H1 (cell line): Measurements from ENCODE around the gene SNAP47. TPM values are rescaled to one million over a fixed set of nuclear protein-coding genes. Genes with fewer than 3 reads are reported as not detected.

Experiments used
- ATF2 ChIP-seq: IDR thresholded peaks from 2 replicates; pipeline ENCODE4 v1.6.1; 2012; ENCODE audit warnings: low read length, inconsistent platforms
- BACH1 ChIP-seq: IDR thresholded peaks from 2 replicates; pipeline ENCODE4 v1.6.1; 2012; ENCODE audit warnings: low read length, improper control_type of control experiment
- CTBP2 ChIP-seq: IDR thresholded peaks from 2 replicates; pipeline ENCODE4 v1.7.0; 2011; ENCODE audit warnings: borderline replicate concordance, mild to moderate bottlenecking, moderate library complexity, mixed read lengths, low read length; ENCODE audit not compliant: insufficient read depth, insufficient read length
- KDM1A ChIP-seq: fragments of 200-600, 300-600 bp; sonication (generic); IDR thresholded peaks from 2 replicates; pipeline ENCODE4 v1.7.1; 2016; ENCODE audit warnings: mild to moderate bottlenecking, low read length, borderline replicate concordance
- MAX ChIP-seq: IDR thresholded peaks from 2 replicates; pipeline ENCODE4 v1.6.1; 2012; ENCODE audit warnings: inconsistent platforms
- RAD21 ChIP-seq, 2 experiments: IDR thresholded peaks in 1 of 2; conservative IDR thresholded peaks in 1 of 2; 2 replicates each; pipeline ENCODE4 v1.6.1; 2011; ENCODE audit warnings: low read depth in 2 of 2, low read length in 2 of 2, improper control_type of control experiment in 1 of 2, inconsistent platforms in 1 of 2, mild to moderate bottlenecking in 1 of 2, moderate library complexity in 1 of 2
- polyA plus RNA-seq, 7 experiments: library from polyadenylated mRNA; depleted of rRNA in 3 of 7; stranded (reverse) in 5 of 7; unstranded in 2 of 7; fragments of >200 nt in 5 of 7; fragments of 200-250 nt in 2 of 7; gene quantifications; 1 replicate in 5 of 7; 2 replicates in 1 of 7; 4 replicates in 1 of 7; pipeline versions ENCODE4 v1.2.1 to v1.2.3, GENCODE V29; 2011 to 2013; ENCODE audit warnings: missing spikeins in 2 of 7, mixed read lengths in 2 of 7
- total RNA-seq: library from RNA; stranded (reverse); fragmentation: NEBNext Ultra II Directional; extraction: Animal tissue kit (Norgen Biotek cat#: 25700); gene quantifications from 2 replicates; pipeline ENCODE4 v1.2.1, GENCODE V29; 2021

Gene SNAP47
- total and polyA plus RNA-seq, 2 of the 8 experiments (the other 6 are each of a cell fraction or from before 2014, with no cell fraction given) = 37.6 to 42.2 TPM

DNA sequence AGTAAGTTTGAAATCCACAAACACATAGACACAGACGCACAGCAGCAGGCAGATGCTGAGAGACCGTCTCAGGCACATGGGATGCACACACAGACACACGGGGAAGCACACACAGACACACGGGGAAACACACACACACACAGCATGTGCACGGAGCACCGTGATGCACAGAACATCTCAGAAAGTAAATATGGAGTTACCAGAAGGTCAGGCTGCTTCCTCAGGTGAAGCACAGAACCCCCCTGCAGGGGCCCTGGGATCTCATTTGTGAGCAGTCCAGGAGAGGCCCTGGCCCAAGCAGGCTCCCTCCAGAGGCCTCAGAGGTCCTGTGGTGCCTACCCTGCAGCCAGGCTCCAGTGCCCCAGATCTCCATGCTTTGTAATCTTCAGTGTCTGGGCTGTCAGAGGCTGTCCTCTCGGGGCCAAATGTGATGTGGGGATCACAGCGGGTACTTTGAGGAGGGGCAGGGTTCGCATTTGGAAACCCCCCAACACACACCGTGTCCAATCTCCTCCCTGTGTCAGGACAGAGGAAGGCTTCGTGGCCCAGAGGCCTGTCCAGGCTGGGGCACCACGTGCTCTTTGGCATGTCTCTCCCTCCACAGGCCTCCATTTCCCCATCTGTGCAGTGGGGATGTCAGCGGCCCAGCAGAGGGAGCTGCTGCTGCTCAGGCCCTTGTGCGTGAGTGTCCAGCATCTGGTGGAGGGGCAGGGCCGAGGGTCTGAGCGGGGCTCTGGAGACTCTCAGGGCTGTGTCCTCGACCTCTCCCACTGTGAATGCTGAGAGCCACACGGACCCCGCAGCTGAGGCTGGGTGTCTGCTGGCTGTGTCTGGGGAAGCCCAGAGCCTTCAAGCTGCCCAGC, 57.2 kb downstream of the SNAP47 start (continued):
- TF ChIP-seq KDM1A = peak; percentile 83; the same call in 1 of the 2 replicates
- no peak for TF ChIP-seq ATF2
- TF ChIP-seq CTBP2 = no peak
- peak; percentile 44 to 62; a peak in 3 of 4 replicates for TF ChIP-seq RAD21 (IDR thresholded peaks at IDR 0.05 in 1 of 2, conservative IDR thresholded peaks at IDR 0.05 in 1 of 2; ENCODE audit: low read depth in 2 of 2, low read length in 2 of 2)
- TF ChIP-seq MAX = peak; percentile 79
- no peak for TF ChIP-seq BACH1
